ENCODE results near the gene GGT6.

GGT6 gene

DNA sequence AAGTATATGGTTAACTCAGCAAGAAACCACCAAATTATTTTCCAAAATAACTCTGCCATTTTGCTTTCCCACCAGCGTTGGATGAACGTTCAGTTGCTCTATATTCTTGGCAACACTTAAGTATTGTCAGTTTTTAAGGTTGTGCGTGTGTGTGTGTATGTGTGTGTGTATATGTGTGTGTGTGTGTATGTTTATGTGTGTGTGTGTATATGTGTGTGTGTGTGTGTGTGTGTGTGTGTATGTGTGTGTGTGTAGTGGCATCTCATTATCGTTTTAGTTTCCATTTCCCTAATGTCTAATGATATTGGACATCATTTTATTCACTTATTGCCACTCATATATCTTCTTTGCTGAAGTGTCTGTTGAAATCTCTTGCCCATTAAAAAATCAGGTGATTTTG is 12.7 kb upstream of the GGT6 start:
- DNase-seq: no peak

DNA sequence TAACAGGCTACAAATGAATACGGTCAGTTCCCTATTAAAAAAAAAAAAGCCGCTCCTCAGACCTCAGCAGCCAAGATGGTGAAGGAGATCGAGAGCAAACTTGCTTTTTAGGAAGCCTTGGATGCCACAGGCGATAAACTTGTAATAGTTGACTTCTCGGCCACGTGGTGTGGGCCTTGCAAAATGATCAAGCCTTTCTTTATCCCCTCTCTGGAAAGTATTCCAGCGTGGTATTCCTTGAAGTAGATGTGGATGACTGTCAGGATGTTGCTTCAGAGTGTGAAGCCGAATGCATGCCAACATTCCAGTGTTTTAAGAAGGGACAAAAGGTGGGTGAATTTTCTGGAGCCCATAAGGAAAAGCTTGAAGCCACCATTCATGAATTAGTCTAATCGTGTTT is 11.8 kb upstream of the GGT6 start:
- no peak for DNase-seq

DNA sequence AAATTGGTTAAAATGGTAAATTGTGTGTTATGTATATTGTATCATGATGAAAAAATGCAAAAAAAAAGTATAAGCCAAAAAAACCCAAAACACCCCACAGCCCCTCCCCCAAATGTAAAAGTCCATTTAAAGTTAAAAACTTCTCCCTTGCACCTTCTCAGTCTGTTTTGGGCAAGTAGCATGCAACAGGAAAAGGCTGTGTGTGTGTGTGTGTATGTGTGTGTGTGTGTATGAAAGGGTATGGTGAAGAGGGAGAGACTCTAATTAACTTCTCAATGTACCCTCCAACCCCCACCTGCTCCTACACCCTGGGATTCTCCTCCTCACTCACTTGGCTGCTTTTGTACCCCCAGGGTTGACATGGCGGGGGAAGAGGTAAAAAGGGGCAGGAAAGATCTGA is 9.2 kb upstream of the GGT6 start:
- DNase-seq: no peak

DNA sequence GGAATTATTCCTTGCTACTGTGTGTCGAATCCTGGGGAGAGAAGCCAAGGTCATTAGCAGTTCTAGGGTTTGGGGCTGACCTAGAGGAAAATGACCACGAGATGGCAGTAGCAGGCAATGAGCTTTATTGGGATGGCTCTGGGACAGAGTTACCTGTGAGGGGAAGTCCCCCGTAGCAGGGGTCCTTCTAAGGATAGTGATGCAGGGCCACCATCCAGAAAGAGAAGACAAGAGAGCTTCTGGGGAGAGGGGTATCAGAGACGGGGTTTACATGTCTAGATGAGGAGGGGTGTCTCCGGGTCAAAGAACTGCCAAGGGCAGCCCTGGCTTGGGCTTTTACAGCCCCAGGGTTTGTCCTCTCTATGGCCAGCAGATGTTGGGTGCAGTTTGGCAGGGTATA is 6.4 kb upstream of the GGT6 start:
- peak; percentile 68 to 75 (median 74) for DNase-seq

DNA sequence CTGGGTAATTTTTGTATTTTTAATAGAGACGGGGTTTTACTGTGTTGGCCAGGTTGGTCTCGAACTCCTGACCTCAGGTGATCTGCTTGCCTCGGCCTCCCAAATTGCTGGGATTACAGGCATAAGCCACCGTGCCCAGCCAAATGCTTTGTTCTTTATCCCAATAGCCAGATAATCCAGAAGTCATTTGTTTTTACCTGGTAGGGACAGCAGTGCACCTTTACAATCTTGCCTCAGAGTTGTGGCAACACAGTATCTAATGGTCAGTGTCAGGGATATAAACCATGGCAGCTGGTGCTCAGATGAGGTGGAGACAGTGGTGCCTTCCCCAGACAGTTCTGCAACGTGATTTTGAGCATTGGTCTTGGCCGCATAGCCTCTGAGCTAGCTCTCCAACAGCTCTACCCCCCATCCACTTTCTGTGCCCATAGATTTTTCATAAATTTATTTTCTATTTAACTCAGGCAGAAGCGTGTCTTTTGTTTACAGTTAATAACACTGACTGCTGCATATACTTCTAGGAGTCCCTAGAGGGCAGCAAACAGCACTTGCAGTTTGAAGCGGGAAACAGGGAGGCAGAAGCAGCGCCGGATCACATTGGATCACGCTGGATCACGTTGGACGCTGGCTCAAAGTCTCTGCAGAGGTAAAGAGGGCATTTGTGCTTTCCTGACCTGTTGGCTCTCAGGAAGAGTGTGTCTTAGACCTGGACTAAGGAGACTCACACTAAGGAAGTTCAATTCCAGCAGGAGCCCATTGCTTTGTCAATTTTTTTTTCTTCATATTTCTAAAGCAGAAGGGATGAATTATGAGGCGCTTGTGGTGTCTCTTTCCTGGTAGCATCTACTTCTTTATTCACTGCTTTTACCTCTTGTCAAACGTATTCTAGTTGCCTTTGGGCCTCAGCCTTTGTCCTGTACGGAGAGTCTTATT is 5.1 kb upstream of the GGT6 start:
- DNase-seq: peak; percentile 87 to 91 (median 89)

DNA sequence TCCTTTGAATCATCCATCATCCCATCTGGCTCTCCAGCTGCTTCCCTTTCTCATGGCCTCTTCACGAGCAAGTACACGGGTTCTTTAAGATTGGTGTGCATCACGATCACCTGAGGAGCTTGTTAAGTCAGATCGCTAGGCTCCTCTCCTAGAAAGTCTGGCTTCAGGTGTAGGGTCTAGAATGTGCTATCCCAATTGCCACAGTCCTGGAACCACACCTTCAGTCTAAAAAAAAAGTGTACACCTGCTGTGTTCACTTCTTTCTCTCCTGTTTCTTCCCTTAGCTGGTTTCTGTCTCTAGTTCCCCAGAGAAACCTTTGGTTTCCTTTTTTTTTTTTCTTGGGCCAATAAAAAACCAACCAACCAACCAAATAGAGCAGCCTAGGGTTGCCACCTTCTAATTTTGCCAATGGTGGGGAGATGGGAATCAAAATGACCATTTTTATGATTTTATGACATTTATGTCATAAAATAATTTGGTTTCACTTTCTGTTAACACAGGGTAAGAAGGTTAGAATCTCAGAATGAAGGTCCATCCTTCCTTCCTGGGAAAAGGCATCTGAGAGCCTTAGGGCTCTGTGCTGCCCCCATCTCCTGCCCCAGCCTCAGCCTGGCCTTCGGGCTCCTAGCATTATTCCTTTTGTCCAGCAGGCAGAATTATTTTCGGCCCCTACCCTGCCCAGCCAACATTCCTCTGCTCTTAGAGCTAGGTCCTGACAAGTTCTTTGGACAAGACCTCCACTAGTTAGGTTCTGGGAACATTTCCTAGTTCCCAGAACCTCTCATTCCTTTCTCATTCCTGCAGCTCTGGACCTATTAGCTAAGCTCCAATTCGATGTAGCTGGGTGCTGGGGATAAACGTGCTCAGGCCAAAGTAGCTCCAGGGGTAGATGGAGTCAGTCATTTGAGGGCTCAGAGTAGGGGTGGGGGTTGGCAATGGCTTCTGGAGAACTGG is 1.9 kb upstream of the GGT6 start:
- no peak for DNase-seq

DNA sequence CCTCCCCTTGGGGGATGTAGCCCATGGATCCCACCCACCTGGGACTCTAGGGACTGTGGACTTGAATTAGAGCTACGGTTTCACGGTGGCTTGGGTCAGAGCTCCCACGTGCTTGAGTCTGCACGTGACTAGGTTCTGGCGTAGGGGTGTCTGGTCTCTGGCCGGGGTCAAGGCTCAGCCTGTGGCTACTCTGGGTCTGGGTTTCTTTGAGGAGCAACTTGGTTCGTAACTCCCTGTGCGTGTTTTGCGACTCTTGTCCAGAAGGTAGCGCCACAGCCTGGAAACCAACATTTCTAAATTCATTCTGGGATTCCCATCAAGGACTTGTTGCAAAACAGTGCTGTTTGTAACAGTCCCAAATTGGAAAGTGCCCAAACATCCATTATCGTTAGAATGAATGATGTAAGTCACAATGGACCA is 470 bp upstream of the GGT6 start:
- peak in 1 of 3 donors; percentile 22 for DNase-seq

DNA sequence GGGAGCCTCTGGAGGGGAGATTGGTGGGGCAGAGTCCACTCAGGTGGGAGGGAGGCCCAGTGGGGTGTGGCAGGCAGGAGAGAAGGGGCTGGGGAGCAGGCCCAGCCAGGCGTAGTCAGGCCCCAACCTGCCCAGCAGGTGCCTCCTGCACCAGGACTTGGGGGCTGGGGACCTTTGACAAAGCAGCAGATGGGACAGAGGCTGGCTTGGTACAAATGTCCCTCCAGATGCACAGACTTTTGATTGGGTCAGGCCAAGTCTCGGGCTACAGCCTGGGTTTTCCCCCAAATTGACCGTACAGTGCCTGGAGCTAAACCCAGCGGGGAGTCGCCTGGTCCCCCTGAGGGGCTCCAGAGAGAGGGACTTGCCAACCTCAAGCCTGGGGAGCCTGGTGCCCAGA is 411 bp downstream of the GGT6 start:
- DNase-seq: no peak

DNA sequence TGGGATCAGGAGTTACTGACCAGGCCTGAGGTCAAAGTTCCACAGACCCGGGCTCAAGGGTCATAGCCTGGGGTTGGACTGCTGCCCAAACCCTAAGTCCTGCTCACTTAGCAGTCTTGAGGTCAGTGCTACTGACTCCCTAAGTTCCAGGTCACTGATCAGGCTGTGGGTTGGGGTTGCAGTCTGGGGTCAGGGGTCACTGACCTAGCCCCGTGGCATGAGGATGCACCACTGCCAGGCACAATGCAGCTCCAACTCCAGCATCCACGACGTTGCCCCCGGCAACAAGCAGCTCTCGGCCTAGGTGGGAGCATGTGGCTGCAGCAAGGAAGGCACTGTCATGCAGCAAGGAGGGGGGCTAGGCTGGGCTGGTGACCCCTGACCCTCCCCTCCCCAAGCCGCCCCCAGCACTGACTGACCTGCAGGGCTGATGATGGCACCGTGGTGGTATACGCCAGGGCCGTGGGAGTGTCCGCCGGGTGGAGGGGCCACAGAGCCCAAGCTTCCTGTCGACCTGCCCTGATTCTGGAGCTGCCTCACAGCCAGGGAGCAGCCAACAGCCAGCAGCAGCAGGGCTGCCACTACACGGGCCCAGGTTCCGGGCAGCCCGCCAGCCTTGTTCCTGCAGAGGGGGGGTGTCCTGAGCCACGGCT is 1.1 kb downstream of the GGT6 start:
- no peak for DNase-seq

DNA sequence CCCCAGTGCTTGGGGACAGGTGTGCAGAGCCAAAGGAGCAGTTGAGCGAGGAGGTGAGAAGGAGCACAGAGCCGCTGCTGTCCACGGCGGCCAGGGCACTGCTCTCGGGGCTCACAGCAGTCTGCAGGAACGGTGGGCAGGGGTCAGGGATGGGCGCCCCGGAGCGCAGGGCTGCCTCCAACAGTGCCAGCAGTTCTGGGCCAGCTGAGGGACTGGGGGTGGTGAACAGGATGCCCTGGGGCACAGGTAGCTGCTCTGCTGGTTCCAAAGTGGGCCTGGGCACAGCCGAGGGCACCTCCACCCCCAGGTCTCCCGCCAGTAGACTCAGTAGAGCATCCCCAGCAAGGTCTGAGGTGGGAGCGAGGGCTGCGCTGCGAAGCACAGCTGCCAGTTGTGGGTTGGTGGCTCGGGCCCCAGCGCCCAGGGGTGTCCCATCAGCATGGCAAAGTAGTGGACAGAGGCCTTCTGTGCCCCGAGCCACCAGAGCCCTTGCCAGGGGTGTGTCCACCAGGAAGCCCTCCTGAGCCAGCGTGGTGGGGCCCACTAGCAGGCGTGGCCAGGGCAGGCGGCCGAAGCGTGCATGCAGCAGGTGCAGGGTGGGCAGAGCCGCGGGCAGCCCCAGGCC is 1.9 kb downstream of the GGT6 start:
- no peak for DNase-seq

DNA sequence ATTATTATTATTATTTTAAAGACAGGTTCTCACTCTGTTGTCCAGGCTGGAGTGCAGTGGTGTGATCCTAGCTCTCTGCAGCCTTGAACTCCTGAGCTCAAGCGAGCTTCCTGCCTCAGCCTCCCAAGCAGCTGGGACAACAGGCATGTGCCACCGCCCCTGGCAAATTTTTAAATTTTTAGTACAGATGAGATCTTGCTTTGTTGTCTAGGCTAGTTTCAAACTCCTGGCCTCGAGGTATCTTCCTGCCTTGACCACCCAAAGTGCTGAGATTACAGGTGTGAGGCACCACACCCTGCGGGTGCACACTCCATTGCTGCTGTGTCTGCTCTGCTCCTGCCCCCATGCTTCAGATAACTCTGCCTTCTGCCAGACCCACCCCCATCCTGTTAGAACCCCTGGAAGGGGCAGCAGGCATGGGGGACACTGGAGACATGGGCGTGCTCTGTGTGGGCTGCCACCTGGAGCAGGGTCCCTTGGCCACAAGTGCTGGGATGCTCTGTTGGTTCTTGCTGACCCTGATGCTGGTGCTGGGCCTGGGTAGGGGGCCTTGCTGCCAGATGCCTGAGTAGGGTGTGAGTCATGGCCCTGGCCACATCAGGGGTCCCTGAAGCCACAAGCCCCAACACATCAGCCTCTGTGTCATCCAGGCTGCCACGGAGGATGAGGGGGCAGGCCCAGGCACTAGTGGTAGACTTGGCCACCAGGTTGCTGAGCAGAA is 2.6 kb downstream of the GGT6 start:
- no peak for DNase-seq

DNA sequence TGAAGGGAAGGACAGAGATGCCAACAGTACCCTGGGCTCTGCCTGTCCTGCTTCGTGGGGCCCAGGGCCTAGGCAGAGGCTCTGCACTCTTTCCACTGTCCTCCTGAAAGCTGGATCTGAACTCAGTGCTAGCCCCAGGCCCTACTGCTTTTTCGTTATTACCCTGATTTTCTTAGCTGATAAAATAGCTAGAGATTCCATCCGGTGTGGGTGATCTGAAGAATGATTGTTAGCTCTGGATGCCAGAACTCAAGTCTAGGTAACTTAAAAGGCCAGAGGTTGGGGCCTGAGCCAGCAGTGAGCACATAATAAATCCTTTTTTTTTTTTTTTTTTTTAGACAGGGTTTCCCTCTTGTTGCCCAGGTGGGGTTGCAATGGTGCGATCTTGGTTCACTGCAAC is 3.4 kb downstream of the GGT6 start:
- no peak for DNase-seq

DNA sequence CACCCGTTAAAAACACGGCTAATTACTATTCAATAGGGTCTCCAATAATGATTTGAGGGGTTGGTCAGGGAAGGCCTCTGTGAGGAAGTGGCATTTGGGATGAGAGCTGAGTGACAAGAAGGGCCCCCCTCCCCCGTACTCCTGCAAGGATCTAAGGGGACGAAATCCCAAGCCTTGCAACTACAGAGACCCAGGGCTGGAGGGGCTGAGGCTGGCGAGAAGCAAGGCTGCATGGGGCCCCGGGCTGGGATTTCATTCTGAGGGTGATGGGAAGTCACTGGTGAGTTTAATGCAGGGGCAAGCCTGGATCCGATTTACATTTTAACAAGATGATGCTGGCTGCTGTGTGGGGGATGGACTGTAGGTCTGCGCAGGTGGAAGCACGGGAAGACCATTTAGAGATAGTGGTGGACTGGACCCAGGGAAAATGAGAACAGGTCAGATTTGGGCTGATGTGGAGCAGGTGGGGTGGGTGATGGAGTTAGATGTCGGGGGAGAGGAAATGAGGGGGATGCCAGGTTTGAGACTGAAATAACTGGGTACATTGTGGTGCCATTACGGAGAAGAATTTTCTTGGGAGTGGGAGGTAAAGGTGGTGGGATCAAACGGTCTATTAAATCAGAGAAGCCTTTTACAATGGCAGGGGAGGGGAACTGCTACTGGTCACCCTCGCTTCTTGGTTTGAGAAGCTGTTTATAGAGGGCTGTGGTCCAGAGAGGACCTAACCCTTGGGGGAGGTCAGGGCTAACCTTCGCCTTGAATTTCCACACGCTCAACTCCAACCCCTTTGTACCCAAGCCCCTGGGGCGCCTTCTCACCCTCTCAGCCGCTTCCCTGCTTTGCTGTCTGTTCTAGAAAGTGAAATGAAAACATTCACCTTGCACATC is 4.3 kb downstream of the GGT6 start:
- DNase-seq: no peak

DNA sequence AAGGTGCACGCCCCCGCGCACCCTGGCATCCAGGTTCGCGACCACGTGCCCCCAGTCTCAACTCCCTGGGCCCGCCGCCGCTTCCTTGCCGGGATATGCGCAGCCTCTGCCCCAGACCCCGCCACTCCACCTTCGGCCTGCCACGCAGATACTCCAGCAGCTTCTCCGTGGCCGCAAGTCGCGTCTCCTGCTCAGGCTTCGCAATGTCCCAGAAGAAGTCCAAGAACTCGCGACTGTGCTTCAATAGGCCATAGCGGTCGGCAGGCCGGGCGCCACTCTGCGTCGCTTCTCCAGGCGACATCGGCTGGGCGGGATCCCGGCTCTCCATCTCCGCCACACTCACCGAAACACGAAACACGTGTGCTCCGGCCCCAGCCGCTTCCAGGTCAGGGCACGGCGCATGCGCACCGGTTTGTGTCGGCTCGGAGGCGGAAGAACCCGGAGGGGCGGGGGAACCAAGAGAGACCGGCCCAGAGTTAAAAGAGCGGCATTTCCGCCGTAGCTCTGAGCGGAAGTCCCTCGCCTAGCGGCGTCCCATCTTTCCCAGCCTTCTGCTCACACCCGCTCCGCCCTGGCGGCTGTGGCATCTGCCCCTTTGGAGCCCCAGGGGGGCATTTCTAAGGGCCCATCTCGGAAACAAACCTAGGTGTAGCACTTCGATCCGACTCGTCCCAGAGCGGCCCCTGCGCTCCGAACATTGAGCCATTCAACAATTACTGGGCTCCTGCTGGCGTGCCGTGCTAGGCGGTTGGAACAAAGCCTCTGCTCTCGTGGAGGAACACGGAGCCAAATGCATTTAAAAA is 5.2 kb downstream of the GGT6 start, which contains the start of gene MYBBP1A:
Gene MYBBP1A (minus strand): TSS at position 388 of the 803 bp plus-strand sequence. CDS start 60 bp downstream, at position 328.
- peak; percentile 99 to 100 (median 99) for DNase-seq

DNA sequence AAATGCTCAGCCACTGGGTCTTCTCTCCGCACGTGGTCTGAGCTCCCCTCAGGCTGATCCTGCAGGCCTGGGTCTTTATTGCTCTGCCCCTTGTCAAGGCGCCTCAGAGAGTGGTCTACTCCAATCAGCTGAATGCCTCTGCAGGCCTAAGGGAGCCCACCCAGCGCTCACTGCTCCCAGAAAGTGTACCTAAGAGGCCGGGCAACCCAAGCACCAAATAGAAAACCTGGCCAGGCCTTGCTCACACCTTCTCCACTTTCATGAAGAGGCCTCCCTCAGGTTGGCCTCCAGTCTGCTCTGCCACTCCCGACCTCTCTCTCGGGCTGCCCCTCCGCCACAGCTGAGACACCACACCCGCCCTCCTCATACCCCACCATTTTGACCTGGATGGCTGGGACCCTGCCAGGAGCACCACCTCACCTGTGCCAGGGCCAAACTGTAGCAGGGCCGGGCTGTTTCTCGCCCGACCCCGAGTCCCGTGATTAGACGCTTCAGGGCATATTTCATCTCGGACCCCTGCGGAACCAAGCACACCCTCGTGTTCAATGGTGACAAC is 5.9 kb downstream of the GGT6 start:
- DNase-seq: no peak

DNA sequence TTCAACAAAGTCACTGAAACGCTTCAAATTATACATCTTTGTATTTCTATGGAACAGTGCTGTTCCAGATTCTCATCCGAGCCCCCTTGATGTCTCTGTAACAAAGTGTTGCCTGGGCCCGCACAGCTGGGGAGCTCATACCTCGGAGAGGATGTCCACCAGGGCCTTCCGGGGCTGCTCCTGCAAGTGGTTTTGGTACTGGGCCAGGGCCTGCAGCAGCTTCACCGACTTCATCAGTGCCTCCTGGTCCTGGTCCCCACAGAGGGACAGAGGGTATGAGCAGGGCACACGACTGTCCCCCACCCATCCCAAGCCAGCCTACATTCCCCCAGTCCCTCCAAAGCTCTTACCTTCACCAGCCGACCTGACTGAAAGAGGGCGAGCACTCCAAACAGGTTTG is 6.7 kb downstream of the GGT6 start:
- no peak for DNase-seq

DNA sequence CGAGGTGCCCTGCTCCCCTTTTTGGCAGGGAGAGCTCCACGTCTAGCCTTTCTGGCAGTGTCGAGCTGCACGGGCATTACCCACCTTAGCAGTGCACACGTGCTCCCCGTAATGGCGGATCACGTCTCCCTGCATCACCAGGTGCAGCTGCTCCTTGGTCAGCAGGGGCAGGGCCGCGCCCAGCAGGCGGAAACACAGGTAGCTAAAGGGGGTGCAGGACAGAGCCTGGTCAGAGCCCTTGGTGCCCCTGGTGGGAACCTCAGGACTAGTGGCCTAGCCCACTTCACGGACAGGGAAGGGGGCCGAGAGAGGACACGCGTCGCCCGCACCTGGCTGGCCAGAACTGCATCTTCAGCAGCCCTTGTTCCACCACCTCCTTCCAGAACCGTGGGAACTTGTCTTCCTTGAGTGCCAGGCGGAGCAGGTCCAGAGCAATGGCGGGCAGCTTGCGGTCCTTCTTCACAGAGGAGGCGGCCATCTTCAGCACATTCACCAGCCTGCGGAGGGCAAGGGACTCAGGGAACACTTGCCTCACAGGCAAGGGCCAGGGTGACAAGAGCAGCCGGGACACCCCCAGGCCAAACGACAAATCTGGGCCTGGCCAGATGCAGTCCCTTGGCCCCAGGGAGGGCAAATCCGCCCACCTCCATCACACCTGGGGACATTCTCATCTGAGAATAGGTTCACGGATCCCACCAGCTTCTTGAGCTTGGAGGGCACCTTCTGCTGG is 8.4 kb downstream of the GGT6 start:
- no peak for DNase-seq

DNA sequence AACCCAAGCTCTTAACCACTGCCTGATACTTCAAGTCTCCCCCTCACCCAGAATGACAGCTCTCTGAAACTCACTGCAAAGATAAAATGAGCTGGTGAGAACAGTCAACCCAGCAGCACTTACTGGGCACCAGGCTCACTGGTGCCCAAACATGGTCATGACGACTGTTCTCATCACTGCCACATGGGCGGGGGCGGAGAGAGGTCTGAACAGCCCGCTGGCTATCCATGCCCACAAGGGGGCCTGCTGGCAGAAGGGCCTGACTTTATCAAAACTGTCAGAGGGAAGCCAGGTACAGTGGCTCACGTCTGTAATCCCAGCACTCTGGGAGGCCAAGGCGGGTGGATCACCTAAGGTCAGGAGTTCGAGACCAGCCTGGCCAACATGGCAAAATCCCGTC is 9.2 kb downstream of the GGT6 start:
- DNase-seq: peak in 2 of 3 donors; percentile 33 to 45

DNA sequence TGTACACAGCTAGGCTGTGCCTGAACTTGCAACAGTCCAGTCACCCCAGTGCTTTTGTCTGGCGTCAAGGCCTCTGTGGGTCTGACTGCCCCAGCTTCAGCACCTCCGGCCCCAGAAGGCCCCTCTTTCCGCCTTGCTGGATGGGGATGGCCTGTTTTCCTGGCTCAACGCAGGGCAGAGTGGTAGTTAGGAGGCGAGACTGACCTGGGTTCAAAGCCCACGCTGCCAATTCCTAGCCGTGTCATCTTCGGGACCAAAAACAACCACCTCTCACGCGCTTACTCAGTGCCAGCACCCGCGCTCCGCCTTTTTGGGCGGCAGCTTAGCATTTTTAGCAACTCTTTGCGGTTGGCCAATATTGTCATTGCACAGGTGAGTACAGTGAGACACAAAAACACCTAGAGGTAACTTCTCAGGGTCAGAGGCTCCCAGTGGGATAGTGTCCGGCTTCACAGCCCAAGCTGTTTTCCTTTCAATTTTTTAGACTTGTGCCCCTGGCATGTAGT is 9.8 kb downstream of the GGT6 start:
- DNase-seq: no peak

Measured in suppressor macrophage treated with lipopolysaccharide for 1 hour (primary cell).